ENCODE results near the gene GNAQ. TPM values are rescaled to one million over a fixed set of nuclear protein-coding genes. Genes with fewer than 3 reads are reported as not detected.

The GNAQ gene
- total and polyA plus RNA-seq, 8 donors: 55.5 to 95.5 (median 62.8) TPM

- ATAC-seq: no peak
- no peak for DNase-seq
- Histone ChIP-seq H3K36me3 (no peaks in the 10 kb centered on the region), H3K27ac (no peak overlapping the region), H3K4me3 (no peak overlapping the region), H3K9me3 (no peaks in the 10 kb centered on the region), H3K27me3 (no peaks in the 10 kb centered on the region), H3K4me1 (peaks cover 0 to 15% of the 10 kb centered on the region in 2 donors)
- TF ChIP-seq, protein P1, sequence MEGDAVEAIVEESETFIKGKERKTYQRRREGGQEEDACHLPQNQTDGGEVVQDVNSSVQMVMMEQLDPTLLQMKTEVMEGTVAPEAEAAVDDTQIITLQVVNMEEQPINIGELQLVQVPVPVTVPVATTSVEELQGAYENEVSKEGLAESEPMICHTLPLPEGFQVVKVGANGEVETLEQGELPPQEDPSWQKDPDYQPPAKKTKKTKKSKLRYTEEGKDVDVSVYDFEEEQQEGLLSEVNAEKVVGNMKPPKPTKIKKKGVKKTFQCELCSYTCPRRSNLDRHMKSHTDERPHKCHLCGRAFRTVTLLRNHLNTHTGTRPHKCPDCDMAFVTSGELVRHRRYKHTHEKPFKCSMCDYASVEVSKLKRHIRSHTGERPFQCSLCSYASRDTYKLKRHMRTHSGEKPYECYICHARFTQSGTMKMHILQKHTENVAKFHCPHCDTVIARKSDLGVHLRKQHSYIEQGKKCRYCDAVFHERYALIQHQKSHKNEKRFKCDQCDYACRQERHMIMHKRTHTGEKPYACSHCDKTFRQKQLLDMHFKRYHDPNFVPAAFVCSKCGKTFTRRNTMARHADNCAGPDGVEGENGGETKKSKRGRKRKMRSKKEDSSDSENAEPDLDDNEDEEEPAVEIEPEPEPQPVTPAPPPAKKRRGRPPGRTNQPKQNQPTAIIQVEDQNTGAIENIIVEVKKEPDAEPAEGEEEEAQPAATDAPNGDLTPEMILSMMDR (IDR thresholded peaks at IDR 0.05): no peak
- intact Hi-C loops (cut with DNase I): no loop called here
These were observed 352.5 kb downstream of the GNAQ start for GRCh38 chr9:77679088-77679487.

- no peak overlapping the region for H3K4me3 ChIP-seq
- H3K9me3 ChIP-seq: no peaks in the 10 kb centered on the region
- H3K27ac ChIP-seq: no peak overlapping the region
- peaks cover 0 to 15% of the 10 kb centered on the region in 2 donors for H3K4me1 ChIP-seq
- ATAC-seq (no peak), DNase-seq (peak in 1 of 4 donors; percentile 26)
- H3K27me3 ChIP-seq: no peaks in the 10 kb centered on the region
- TF ChIP-seq, protein P1 (IDR thresholded peaks at IDR 0.05): no peak
- intact Hi-C loops (cut with DNase I): no loop called here
- H3K36me3 ChIP-seq: no peaks in the 10 kb centered on the region
These were observed 353.6 kb downstream of the GNAQ start for GRCh38 chr9:77677957-77678535.

DNA sequence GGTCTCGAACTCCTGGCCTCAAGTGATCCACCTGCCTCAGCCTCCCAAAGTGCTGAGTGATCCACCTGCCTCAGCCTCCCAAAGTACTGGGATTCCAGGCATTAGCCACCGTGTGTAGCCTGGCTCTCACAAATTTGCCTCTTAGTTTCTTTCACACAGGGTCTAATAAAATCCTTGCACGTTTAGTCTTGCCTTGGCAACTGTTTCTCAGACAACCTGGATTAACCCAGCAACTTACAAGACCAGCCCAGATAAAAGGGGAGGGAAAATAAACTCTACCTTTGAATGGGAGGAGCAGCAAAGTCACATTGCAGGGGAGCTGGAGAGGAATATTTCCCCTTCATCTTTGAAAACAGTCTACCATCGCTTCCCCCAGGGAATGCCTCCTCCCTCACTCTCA, 354.2 kb downstream of the GNAQ start:
- ATAC-seq (no peak), DNase-seq (no peak)
- intact Hi-C loops (cut with DNase I): no loop called here
- TF ChIP-seq, protein P1 (IDR thresholded peaks at IDR 0.05): no peak
- Histone ChIP-seq H3K4me3 (no peak overlapping the region), H3K27ac (no peak overlapping the region), H3K9me3 (no peaks in the 10 kb centered on the region), H3K36me3 (no peaks in the 10 kb centered on the region), H3K4me1 (peaks cover 0 to 15% of the 10 kb centered on the region in 2 donors), H3K27me3 (no peaks in the 10 kb centered on the region)

DNA sequence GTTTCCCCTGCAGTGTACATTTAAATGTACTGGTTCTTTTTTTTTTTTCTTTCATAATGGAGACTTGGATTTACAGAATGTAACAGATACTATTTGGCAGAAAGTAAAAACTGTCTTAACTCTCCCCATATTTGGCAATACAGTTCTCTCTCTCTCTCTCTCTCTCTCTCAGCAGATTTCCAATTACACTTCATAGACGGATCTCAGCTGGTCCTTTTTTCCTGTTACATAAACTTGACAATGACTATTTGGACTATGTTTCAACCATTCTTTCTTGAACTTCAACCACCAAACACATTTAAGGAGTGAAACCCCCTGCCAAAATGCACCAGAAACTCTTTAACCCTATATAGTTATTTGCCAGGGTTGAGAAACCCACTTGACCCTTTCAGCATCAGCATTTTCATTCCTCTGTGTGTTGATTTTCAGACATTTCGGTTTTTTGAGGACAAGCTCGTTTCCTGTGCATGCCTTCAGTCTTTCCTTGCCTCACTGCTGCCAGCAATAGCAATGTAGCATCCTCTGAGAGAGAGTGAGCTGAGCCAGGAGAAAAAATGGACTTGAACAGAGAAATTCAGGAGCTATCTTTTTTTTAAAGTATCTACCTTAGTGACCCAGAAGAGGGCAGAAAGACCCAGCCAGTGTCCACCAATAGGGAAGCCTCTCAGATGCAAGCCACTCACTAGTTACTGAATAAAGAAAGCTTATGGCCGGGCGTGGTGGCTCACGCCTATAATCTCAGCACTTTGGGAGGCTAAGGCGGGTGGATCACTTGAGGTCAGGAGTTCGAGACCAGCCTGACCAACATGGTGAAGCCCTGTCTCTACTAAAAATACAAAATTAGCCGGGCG, 357.4 kb downstream of the GNAQ start:
- no peak overlapping the region for H3K4me3 ChIP-seq
- no peaks in the 10 kb centered on the region for H3K9me3 ChIP-seq
- no peaks in the 10 kb centered on the region for H3K27me3 ChIP-seq
- H3K27ac ChIP-seq: no peak overlapping the region
- ATAC-seq (peak; percentile 40), DNase-seq (peak in 2 of 4 donors; percentile 84)
- intact Hi-C loops (cut with DNase I): no loop called here
- H3K4me1 ChIP-seq: peaks cover 0 to 8% of the 10 kb centered on the region in 2 donors
- no peaks in the 10 kb centered on the region for H3K36me3 ChIP-seq
- TF ChIP-seq, protein P1 (IDR thresholded peaks at IDR 0.05): no peak

DNA sequence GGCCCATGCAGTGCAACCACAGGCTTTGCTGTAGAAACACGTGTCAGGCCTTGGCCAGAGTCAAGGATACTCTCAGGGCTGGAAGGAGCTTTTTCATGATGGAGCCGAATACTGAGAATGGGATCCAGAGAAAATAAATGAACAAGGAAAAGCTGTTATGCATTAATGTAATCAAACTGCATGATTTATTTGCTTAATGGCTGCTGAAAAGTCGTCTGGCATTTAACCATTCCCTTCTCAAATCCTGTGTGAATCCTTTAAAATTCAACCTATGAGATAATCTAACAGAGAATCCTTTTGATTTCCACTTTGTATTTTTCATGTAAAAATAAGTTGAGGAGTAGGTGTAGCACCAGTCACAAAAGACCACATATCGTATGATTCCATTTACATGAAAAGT, 359.4 kb downstream of the GNAQ start:
- intact Hi-C loops (cut with DNase I): no loop called here
- no peak overlapping the region for H3K27ac ChIP-seq
- TF ChIP-seq, protein P1 (IDR thresholded peaks at IDR 0.05): no peak
- no peaks in the 10 kb centered on the region for H3K9me3 ChIP-seq
- no peak for ATAC-seq
- H3K4me3 ChIP-seq: no peak overlapping the region
- no peaks in the 10 kb centered on the region for H3K4me1 ChIP-seq
- H3K27me3 ChIP-seq: no peaks in the 10 kb centered on the region
- no peak for DNase-seq
- no peaks in the 10 kb centered on the region for H3K36me3 ChIP-seq
